SK-N-SH (cell line): Measurements from ENCODE around the gene CDH12. TPM values are rescaled to one million over a fixed set of nuclear protein-coding genes. Genes with fewer than 3 reads are reported as not detected.

Experiments used
- CTCF ChIA-PET: fragments of 300-600, 350-600 bp; formaldehyde crosslinking; extraction: SDS; loops from one replicate; lab custom pipeline; 2021; lab: Yijun Ruan, JAX
- POLR2A ChIA-PET: fragments of 350-600 bp; sonication (Branson Sonifier 250); formaldehyde crosslinking; extraction: SDS; loops from one replicate; lab custom pipeline; 2020; ENCODE audit warnings: antibody characterized with exemption, inconsistent platforms; lab: Yijun Ruan, JAX
- DNase-seq: peaks from one replicate; pipeline ENCODE4 v3.0.0; 2012
- H2AFZ ChIP-seq: fragments of 200-600 bp; sonication (generic); 2 replicates; pipeline ENCODE4 v1.8.1; 2016; ENCODE audit warnings: antibody characterized with exemption, mild to moderate bottlenecking, low read depth
- H3F3A ChIP-seq: fragments of 200-600 bp; sonication (generic); replicated peaks from 2 replicates; pipeline ENCODE3; 2016; ENCODE audit warnings: antibody characterized with exemption, mild to moderate bottlenecking; ENCODE audit not compliant: insufficient read depth
- H3K27ac ChIP-seq, 2 experiments: fragments of 200-500 bp in 1 of 2; fragments of 200-600 bp in 1 of 2; sonication (Bioruptor generic) in 1 of 2; sonication (generic), shearing (Covaris generic) in 1 of 2; 2 replicates each; pipeline versions ENCODE4 v1.5.1 to v1.6.1; 2014 to 2016; ENCODE audit warnings: low read depth in 2 of 2, inconsistent platforms in 1 of 2, low read length in 1 of 2, mild to moderate bottlenecking in 1 of 2, mixed read lengths in 1 of 2
- H3K27me3 ChIP-seq: fragments of 200-600 bp; sonication (generic), shearing (Covaris generic); 2 replicates; pipeline ENCODE4 v1.6.1; 2016; ENCODE audit warnings: mixed run types; ENCODE audit not compliant: insufficient read depth
- H3K36me3 ChIP-seq, 2 experiments: fragments of 200-500 bp in 1 of 2; fragments of 200-600 bp in 1 of 2; sonication (Bioruptor generic) in 1 of 2; sonication (generic) in 1 of 2; replicated peaks in 1 of 2; 2 replicates each; pipeline versions ENCODE3 to v1.5.1; 2014 to 2016; ENCODE audit warnings: low read length in 1 of 2, mild to moderate bottlenecking in 1 of 2; ENCODE audit not compliant: insufficient read depth in 2 of 2, control insufficient read depth in 1 of 2
- H3K4me1 ChIP-seq, 2 experiments: fragments of 200-500 bp in 1 of 2; fragments of 200-600 bp in 1 of 2; sonication (Bioruptor generic) in 1 of 2; sonication (generic), shearing (Covaris generic) in 1 of 2; 2 replicates each; pipeline versions ENCODE4 v1.5.1 to v1.6.1; 2014 to 2016; ENCODE audit warnings: low read depth in 1 of 2, low read length in 1 of 2, mixed run types in 1 of 2; ENCODE audit not compliant: insufficient read depth in 2 of 2, control insufficient read depth in 1 of 2
- H3K4me2 ChIP-seq: fragments of 200-600 bp; sonication (generic), shearing (Covaris generic); 2 replicates; pipeline ENCODE4 v1.6.1; 2017; ENCODE audit warnings: mixed run types
- H3K4me3 ChIP-seq, 2 experiments: fragments of 200-500 bp in 1 of 2; fragments of 200-600 bp in 1 of 2; sonication (Bioruptor generic) in 1 of 2; sonication (generic), shearing (Covaris generic) in 1 of 2; 2 replicates each; pipeline versions ENCODE4 v1.5.1 to v1.8.1; 2014 to 2016; ENCODE audit warnings: low read depth in 2 of 2, inconsistent platforms in 1 of 2, low read length in 1 of 2, mild to moderate bottlenecking in 1 of 2, mixed read lengths in 1 of 2, moderate library complexity in 1 of 2
- H3K79me2 ChIP-seq: fragments of 200-600 bp; sonication (generic); 2 replicates; pipeline ENCODE4 v1.8.1; 2017; ENCODE audit warnings: mild to moderate bottlenecking; ENCODE audit not compliant: insufficient read depth
- H3K9ac ChIP-seq: fragments of 200-600 bp; sonication (generic); 2 replicates; pipeline ENCODE4 v1.6.1; 2017; ENCODE audit warnings: mixed run types
- H3K9me2 ChIP-seq: fragments of 200-600 bp; sonication (generic); 2 replicates; pipeline ENCODE4 v1.6.1; 2017; ENCODE audit warnings: mixed run types
- H3K9me3 ChIP-seq: fragments of 200-600 bp; sonication (generic); 2 replicates; pipeline ENCODE4 v1.6.1; 2017; ENCODE audit warnings: mixed run types, mild to moderate bottlenecking, moderate library complexity
- H4K20me1 ChIP-seq: fragments of 200-600 bp; sonication (generic); 2 replicates; pipeline ENCODE4 v1.6.1; 2017; ENCODE audit warnings: mild to moderate bottlenecking, mixed run types; ENCODE audit not compliant: insufficient read depth
- CTCF ChIP-seq: fragments of 200-600 bp; sonication (generic); IDR thresholded peaks from 2 replicates; pipeline ENCODE4 v1.6.1; 2017; ENCODE audit warnings: antibody characterized with exemption, mild to moderate bottlenecking, moderate library complexity
- EP300 ChIP-seq, 2 experiments: IDR thresholded peaks; 2 replicates each; pipeline versions ENCODE4 v1.4.0 to v1.6.1; 2012; ENCODE audit warnings: borderline replicate concordance in 1 of 2, low read depth in 1 of 2, low read length in 1 of 2
- EZH2phosphoT487 ChIP-seq: fragments of 200-600 bp; sonication (generic); IDR thresholded peaks from 2 replicates; pipeline ENCODE4 v1.6.1; 2017; ENCODE audit warnings: low read depth, mixed run types, mild to moderate bottlenecking, antibody characterized with exemption, moderate library complexity, borderline replicate concordance
- FOSL2 ChIP-seq: IDR thresholded peaks from 2 replicates; pipeline ENCODE4 v1.4.0; 2012; ENCODE audit warnings: low read depth, mild to moderate bottlenecking, moderate library complexity, borderline replicate concordance
- GABPA ChIP-seq: IDR thresholded peaks from 2 replicates; pipeline ENCODE4 v1.4.0; 2012; ENCODE audit warnings: low read depth, mild to moderate bottlenecking
- GATA2 ChIP-seq: sonication (generic); formaldehyde crosslinking; IDR thresholded peaks from 2 replicates; pipeline ENCODE4 v1.5.0; 2020; ENCODE audit warnings: mild to moderate bottlenecking, missing genetic modification reagents
- MAX ChIP-seq: IDR thresholded peaks from 2 replicates; pipeline ENCODE4 v1.4.0; 2012; ENCODE audit warnings: low read depth
- MEF2A ChIP-seq: IDR thresholded peaks from 2 replicates; pipeline ENCODE4 v1.4.0; 2012; ENCODE audit warnings: low read depth, borderline replicate concordance
- MXI1 ChIP-seq: IDR thresholded peaks from 2 replicates; pipeline ENCODE4 v1.6.1; 2012; ENCODE audit warnings: mild to moderate bottlenecking, low read depth, low read length, improper control_type of control experiment
- NFIC ChIP-seq: IDR thresholded peaks from 2 replicates; pipeline ENCODE4 v1.4.0; 2012; ENCODE audit warnings: borderline replicate concordance
- POLR2AphosphoS5 ChIP-seq: IDR thresholded peaks from 2 replicates; pipeline ENCODE4 v1.6.1; 2012; ENCODE audit warnings: low read depth, low read length
- RAD21 ChIP-seq: IDR thresholded peaks from 2 replicates; pipeline ENCODE4 v1.6.1; 2012; ENCODE audit warnings: mild to moderate bottlenecking, low read length
- RCOR1 ChIP-seq: fragments of 150-350 bp; IDR thresholded peaks from 2 replicates; pipeline ENCODE4 v1.6.1; 2017; ENCODE audit warnings: antibody characterized with exemption, low read length
- RFX5 ChIP-seq: IDR thresholded peaks from 2 replicates; pipeline ENCODE4 v1.6.1; 2012; ENCODE audit warnings: mild to moderate bottlenecking, improper control_type of control experiment, low read length
- RXRA ChIP-seq: IDR thresholded peaks from 2 replicates; pipeline ENCODE4 v1.4.0; 2012; ENCODE audit warnings: low read depth, mild to moderate bottlenecking, borderline replicate concordance
- TAF1 ChIP-seq: IDR thresholded peaks from 2 replicates; pipeline ENCODE4 v1.6.1; 2012; ENCODE audit warnings: low read depth, mild to moderate bottlenecking, low read length, moderate library complexity, borderline replicate concordance
- TCF12 ChIP-seq: IDR thresholded peaks from 2 replicates; pipeline ENCODE4 v1.4.0; 2012
- TEAD4 ChIP-seq: IDR thresholded peaks from 2 replicates; pipeline ENCODE4 v1.4.0; 2012; ENCODE audit warnings: mild to moderate bottlenecking, borderline replicate concordance; ENCODE audit not compliant: insufficient read depth
- YY1 ChIP-seq: IDR thresholded peaks from 2 replicates; pipeline ENCODE4 v1.4.0; 2012; ENCODE audit warnings: low read depth, mild to moderate bottlenecking
- ZBTB33 ChIP-seq: IDR thresholded peaks from 2 replicates; pipeline ENCODE4 v1.4.0; 2012; ENCODE audit warnings: low read depth, borderline replicate concordance
- WGBS: methylation state at CpG from one replicate; pipeline ENCODE4 v1.1.6; 2017; ENCODE audit warnings: low lambda C conversion rate; 5-methylcytosine and 5-hydroxymethylcytosine counted together
- polyA plus RNA-seq, 3 experiments: library from polyadenylated mRNA; depleted of rRNA; stranded (reverse); fragments of >200 nt; gene quantifications; 2 replicates each; pipeline ENCODE4 v1.2.3, GENCODE V29; 2012
- TF ChIP-seq, protein P1 (sequence below): IDR thresholded peaks from 2 replicates; pipeline ENCODE4 v1.4.0; 2012; ENCODE audit warnings: low read depth, borderline replicate concordance
- TF ChIP-seq, protein P2 (sequence below): fragments of 150-350 bp; IDR thresholded peaks from 2 replicates; pipeline ENCODE4 v1.6.1; 2017; ENCODE audit warnings: antibody characterized with exemption, low read length, low read depth, borderline replicate concordance
- TF ChIP-seq, protein P3 (sequence below): fragments of 150-350 bp; IDR thresholded peaks from 2 replicates; pipeline ENCODE4 v1.6.1; 2016; ENCODE audit warnings: mild to moderate bottlenecking, low read depth, low read length

CDH12 gene
- polyA plus RNA-seq, 1 of the 3 experiments (the other 2 are of a cell fraction) = not detected

DNA sequence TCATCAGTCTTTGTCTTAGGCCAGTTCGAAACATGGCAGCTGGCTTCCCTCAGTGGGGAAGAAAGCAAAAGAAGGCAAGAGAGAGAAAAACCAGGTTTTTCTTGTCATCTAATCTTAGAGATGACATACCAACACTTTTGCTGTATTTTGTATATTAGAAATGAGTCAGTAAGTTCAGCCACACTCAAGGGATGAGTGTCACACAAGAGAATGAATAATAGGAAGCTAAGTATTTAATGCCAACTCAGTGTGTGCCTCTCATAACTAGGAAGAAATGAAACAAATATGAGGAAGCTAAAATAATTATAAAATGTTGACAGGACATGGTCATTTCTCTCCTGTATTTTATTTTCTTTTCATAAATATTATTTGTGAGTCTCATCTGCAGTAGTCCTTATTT is 65.3 kb downstream of the CDH12 start:
- CTCF ChIA-PET = no interaction called here

GRCh38 chr5:22787398-22787797 is 65.7 kb downstream of the CDH12 start:
- CTCF ChIA-PET = no interaction called here
- Histone ChIP-seq H3K27me3 (no peaks in the 10 kb centered on the region), H3K9me2 (no peaks in the 10 kb centered on the region), H3K4me2 (no peak overlapping the region), H3F3A (no peaks in the 10 kb centered on the region), H3K9ac (no peak overlapping the region), H4K20me1 (no peaks in the 10 kb centered on the region), H3K79me2 (no peaks in the 10 kb centered on the region), H3K9me3 (no peaks in the 10 kb centered on the region; the same call in 1 of the 2 replicates), H2AFZ (no peak overlapping the region), H3K4me3 (no peak overlapping the region), H3K27ac (no peak overlapping the region), H3K36me3 (no peaks in the 10 kb centered on the region), H3K4me1 (no peaks in the 10 kb centered on the region)
- 16% methylated on average over 5 of the region's 5 CpGs for WGBS
- POLR2A ChIA-PET = no interaction called here
- DNase-seq = no peak
- TF ChIP-seq MXI1 (no peak), RFX5 (no peak), GATA2 (no peak), FOSL2 (no peak), RAD21 (no peak), MEF2A (no peak), ZBTB33 (no peak), CTCF (no peak), EZH2phosphoT487 (no peak)
- TF ChIP-seq, protein P1, sequence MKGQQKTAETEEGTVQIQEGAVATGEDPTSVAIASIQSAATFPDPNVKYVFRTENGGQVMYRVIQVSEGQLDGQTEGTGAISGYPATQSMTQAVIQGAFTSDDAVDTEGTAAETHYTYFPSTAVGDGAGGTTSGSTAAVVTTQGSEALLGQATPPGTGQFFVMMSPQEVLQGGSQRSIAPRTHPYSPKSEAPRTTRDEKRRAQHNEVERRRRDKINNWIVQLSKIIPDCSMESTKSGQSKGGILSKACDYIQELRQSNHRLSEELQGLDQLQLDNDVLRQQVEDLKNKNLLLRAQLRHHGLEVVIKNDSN = no peak

More for the DNA sequence above, 65.3 kb downstream of the CDH12 start:
- Histone ChIP-seq H3K36me3 (no peaks in the 10 kb centered on the region), H3K4me3 (no peak overlapping the region), H3K27ac (no peak overlapping the region), H3K4me2 (no peak overlapping the region), H3K9ac (no peak overlapping the region), H4K20me1 (no peaks in the 10 kb centered on the region), H3K4me1 (no peaks in the 10 kb centered on the region), H3F3A (no peaks in the 10 kb centered on the region), H3K27me3 (no peaks in the 10 kb centered on the region), H3K9me2 (no peaks in the 10 kb centered on the region)
- TF ChIP-seq RFX5 (no peak), TCF12 (no peak), GABPA (no peak), NFIC (no peak), TEAD4 (no peak), MAX (no peak), YY1 (no peak), RCOR1 (no peak), EP300 (IDR thresholded peaks at IDR 0.05; ENCODE audit: borderline replicate concordance in 1 of 2, low read depth in 1 of 2, low read length in 1 of 2) (no peak), TAF1 (no peak), POLR2AphosphoS5 (no peak), RXRA (no peak)
- TF ChIP-seq, protein P2, sequence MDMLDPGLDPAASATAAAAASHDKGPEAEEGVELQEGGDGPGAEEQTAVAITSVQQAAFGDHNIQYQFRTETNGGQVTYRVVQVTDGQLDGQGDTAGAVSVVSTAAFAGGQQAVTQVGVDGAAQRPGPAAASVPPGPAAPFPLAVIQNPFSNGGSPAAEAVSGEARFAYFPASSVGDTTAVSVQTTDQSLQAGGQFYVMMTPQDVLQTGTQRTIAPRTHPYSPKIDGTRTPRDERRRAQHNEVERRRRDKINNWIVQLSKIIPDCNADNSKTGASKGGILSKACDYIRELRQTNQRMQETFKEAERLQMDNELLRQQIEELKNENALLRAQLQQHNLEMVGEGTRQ = no peak
- TF ChIP-seq, protein P3, sequence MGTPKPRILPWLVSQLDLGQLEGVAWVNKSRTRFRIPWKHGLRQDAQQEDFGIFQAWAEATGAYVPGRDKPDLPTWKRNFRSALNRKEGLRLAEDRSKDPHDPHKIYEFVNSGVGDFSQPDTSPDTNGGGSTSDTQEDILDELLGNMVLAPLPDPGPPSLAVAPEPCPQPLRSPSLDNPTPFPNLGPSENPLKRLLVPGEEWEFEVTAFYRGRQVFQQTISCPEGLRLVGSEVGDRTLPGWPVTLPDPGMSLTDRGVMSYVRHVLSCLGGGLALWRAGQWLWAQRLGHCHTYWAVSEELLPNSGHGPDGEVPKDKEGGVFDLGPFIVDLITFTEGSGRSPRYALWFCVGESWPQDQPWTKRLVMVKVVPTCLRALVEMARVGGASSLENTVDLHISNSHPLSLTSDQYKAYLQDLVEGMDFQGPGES = no peak
- TF ChIP-seq, all 33 proteins: peak for 0
- DNase-seq = no peak
- no peaks in the 10 kb centered on the region; the same call in 1 of the 2 replicates for H3K9me3 ChIP-seq
- POLR2A ChIA-PET = no interaction called here
- H2AFZ ChIP-seq = no peak overlapping the region
- WGBS = 0% methylated on average over 1 of the region's 1 CpG
- H3K79me2 ChIP-seq = no peaks in the 10 kb centered on the region
